ENCODE data around the gene ANO10. TPM values are rescaled to one million over a fixed set of nuclear protein-coding genes. Genes with fewer than 3 reads are reported as not detected.

The ANO10 gene
- total and polyA plus RNA-seq, 7 experiments from 2014 or later, result 6.1 to 13.6 (median 9.3) TPM

GRCh38 chr3:43344520-43344919, 277.3 kb downstream of the ANO10 start:
- Mint-ChIP-seq H3K4me3 (peak overlapping the region in 7 of 10 donors; percentile 14 to 73 (median 36)), H3K27me3 (no peaks in the 10 kb centered on the region), H3K9me3 (peaks cover 0 to 9% (median 0%) of the 10 kb centered on the region in 11 donors), H3K4me1 (peaks cover 39 to 87% (median 74%) of the 10 kb centered on the region in 7 donors), H3K27ac (peak overlapping the region; percentile 55 to 96 (median 91)), H3K36me3 (peaks cover 20 to 84% (median 74%) of the 10 kb centered on the region in 5 donors)
- POLR2A ChIA-PET, result interaction anchor here (0.6 to 3.5 kb wide), 7 partner anchors 10 to 395 kb away, joined by 3 to 22 read pairs (median 8); partner anchors contain the start of gene SNRK
- Histone ChIP-seq H3K9me3 (ENCODE audit: control insufficient read depth in 2 of 3, low read length in 3 of 3) (no peaks in the 10 kb centered on the region), H3K27me3 (ENCODE audit: control insufficient read depth in 2 of 2, insufficient read depth in 2 of 2, low read length in 2 of 2) (no peaks in the 10 kb centered on the region), H3K4me3 (ENCODE audit: low read length) (no peak overlapping the region), H3K36me3 (ENCODE audit: control insufficient read depth in 2 of 3, insufficient read depth in 3 of 3, low read length in 3 of 3) (peaks cover 18 to 78% (median 36%) of the 10 kb centered on the region in 3 experiments), H3K27ac (ENCODE audit: low read depth, low read length) (no peak overlapping the region), H3K4me1 (ENCODE audit: control insufficient read depth in 2 of 2, insufficient read depth in 2 of 2, low read length in 2 of 2) (peaks cover 64 to 81% of the 10 kb centered on the region in 2 donors)
- ATAC-seq, result no peak
- DNase-seq, result no peak
- CTCF ChIA-PET, result interaction anchor here (0.9 to 3.2 kb wide), 2 partner anchors 128 to 182 kb away, joined by 3 to 12 read pairs; no protein-coding TSS in a partner anchor
- intact Hi-C loops (cut with micrococcal nuclease), result no loop called here

GRCh38 chr3:43343815-43344214, 278.0 kb downstream of the ANO10 start:
- POLR2A ChIA-PET, result interaction anchor here (0.6 to 3.5 kb wide), 2 partner anchors 47 to 161 kb away, joined by 5 to 22 read pairs; no protein-coding TSS in a partner anchor
- Histone ChIP-seq H3K4me3 (ENCODE audit: low read length) (no peak overlapping the region), H3K27ac (ENCODE audit: low read depth, low read length) (no peak overlapping the region), H3K4me1 (ENCODE audit: control insufficient read depth in 2 of 2, insufficient read depth in 2 of 2, low read length in 2 of 2) (peaks cover 59 to 74% of the 10 kb centered on the region in 2 donors), H3K36me3 (ENCODE audit: control insufficient read depth in 2 of 3, insufficient read depth in 3 of 3, low read length in 3 of 3) (peaks cover 23 to 78% (median 36%) of the 10 kb centered on the region in 3 experiments), H3K9me3 (ENCODE audit: control insufficient read depth in 2 of 3, low read length in 3 of 3) (peaks cover 0 to 5% (median 0%) of the 10 kb centered on the region in 3 experiments), H3K27me3 (ENCODE audit: control insufficient read depth in 2 of 2, insufficient read depth in 2 of 2, low read length in 2 of 2) (no peaks in the 10 kb centered on the region)
- ATAC-seq (no peak), DNase-seq (no peak)
- CTCF ChIA-PET, result no interaction called here
- Mint-ChIP-seq H3K27ac (peak overlapping the region; percentile 62 to 95 (median 89)), H3K4me1 (peaks cover 39 to 80% (median 68%) of the 10 kb centered on the region in 7 donors), H3K9me3 (peaks cover 0 to 11% (median 0%) of the 10 kb centered on the region in 11 donors), H3K27me3 (no peaks in the 10 kb centered on the region), H3K36me3 (peaks cover 16 to 84% (median 73%) of the 10 kb centered on the region in 5 donors), H3K4me3 (peak overlapping the region in 8 of 10 donors; percentile 14 to 73 (median 50))
- intact Hi-C loops (cut with micrococcal nuclease), result no loop called here

- H3K4me3 ChIP-seq (ENCODE audit: low read length), result no peak overlapping the region
- Mint-ChIP-seq H3K27me3 (no peaks in the 10 kb centered on the region), H3K27ac (peak overlapping the region; percentile 62 to 95 (median 89)), H3K36me3 (peaks cover 15 to 84% (median 73%) of the 10 kb centered on the region in 5 donors), H3K4me3 (peak overlapping the region; percentile 14 to 73 (median 50)), H3K9me3 (peaks cover 0 to 16% (median 6%) of the 10 kb centered on the region in 11 donors), H3K4me1 (peaks cover 39 to 73% (median 62%) of the 10 kb centered on the region in 7 donors)
- DNase-seq, result peak in 6 of 9 donors; percentile 26 to 53 (median 40)
- ATAC-seq, result no peak
- H3K4me1 ChIP-seq (ENCODE audit: control insufficient read depth in 2 of 2, insufficient read depth in 2 of 2, low read length in 2 of 2), result peaks cover 53 to 67% of the 10 kb centered on the region in 2 donors
- no peaks in the 10 kb centered on the region for H3K27me3 ChIP-seq (ENCODE audit: control insufficient read depth in 2 of 2, insufficient read depth in 2 of 2, low read length in 2 of 2)
- H3K9me3 ChIP-seq (ENCODE audit: control insufficient read depth in 2 of 3, low read length in 3 of 3), result peaks cover 2 to 11% (median 3%) of the 10 kb centered on the region in 3 experiments
- CTCF ChIA-PET, result no interaction called here
- H3K36me3 ChIP-seq (ENCODE audit: control insufficient read depth in 2 of 3, insufficient read depth in 3 of 3, low read length in 3 of 3), result peaks cover 23 to 76% (median 31%) of the 10 kb centered on the region in 3 experiments
- H3K27ac ChIP-seq (ENCODE audit: low read depth, low read length), result no peak overlapping the region
- intact Hi-C loops (cut with micrococcal nuclease), result no loop called here
- POLR2A ChIA-PET, result interaction anchor here (0.6 kb wide), 1 partner anchor 172 kb away, joined by 3 read pairs; no protein-coding TSS in a partner anchor
Observed at GRCh38 chr3:43343185-43343584, 278.6 kb downstream of the ANO10 start.

GRCh38 chr3:43341788-43342187, 280.0 kb downstream of the ANO10 start:
- Histone ChIP-seq H3K4me1 (ENCODE audit: control insufficient read depth in 2 of 2, insufficient read depth in 2 of 2, low read length in 2 of 2) (peaks cover 39 to 54% of the 10 kb centered on the region in 2 donors), H3K9me3 (ENCODE audit: control insufficient read depth in 2 of 3, low read length in 3 of 3) (peaks cover 4 to 23% (median 9%) of the 10 kb centered on the region in 3 experiments), H3K27me3 (ENCODE audit: control insufficient read depth in 2 of 2, insufficient read depth in 2 of 2, low read length in 2 of 2) (no peaks in the 10 kb centered on the region), H3K27ac (ENCODE audit: low read depth, low read length) (no peak overlapping the region), H3K4me3 (ENCODE audit: low read length) (no peak overlapping the region), H3K36me3 (ENCODE audit: control insufficient read depth in 2 of 3, insufficient read depth in 3 of 3, low read length in 3 of 3) (peaks cover 24 to 77% (median 28%) of the 10 kb centered on the region in 3 experiments)
- peak overlapping the region in 5 of 9 donors; percentile 85 to 95 (median 93) for H3K27ac Mint-ChIP-seq
- DNase-seq (no peak), ATAC-seq (no peak)
- H3K4me1 Mint-ChIP-seq, result peaks cover 28 to 59% (median 49%) of the 10 kb centered on the region in 7 donors
- intact Hi-C loops (cut with micrococcal nuclease), result no loop called here
- H3K4me3 Mint-ChIP-seq, result peak overlapping the region in 1 of 10 donors; percentile 33
- no peaks in the 10 kb centered on the region for H3K27me3 Mint-ChIP-seq
- CTCF ChIA-PET, result interaction anchor here (0.5 kb wide), 1 partner anchor 12 kb away, joined by 5 read pairs; no protein-coding TSS in a partner anchor
- H3K9me3 Mint-ChIP-seq, result peaks cover 0 to 22% (median 10%) of the 10 kb centered on the region in 11 donors
- peaks cover 12 to 80% (median 71%) of the 10 kb centered on the region in 5 donors for H3K36me3 Mint-ChIP-seq
- POLR2A ChIA-PET, result interaction anchor here (0.7 to 1.7 kb wide), 3 partner anchors 15 to 55 kb away, joined by 3 to 5 read pairs (median 3); partner anchors contain the start of gene SNRK

- no peaks in the 10 kb centered on the region for H3K27me3 Mint-ChIP-seq
- no peak for ATAC-seq
- intact Hi-C loops (cut with micrococcal nuclease), result no loop called here
- DNase-seq, result no peak
- peaks cover 25 to 40% of the 10 kb centered on the region in 2 donors for H3K4me1 ChIP-seq (ENCODE audit: control insufficient read depth in 2 of 2, insufficient read depth in 2 of 2, low read length in 2 of 2)
- H3K27me3 ChIP-seq (ENCODE audit: control insufficient read depth in 2 of 2, insufficient read depth in 2 of 2, low read length in 2 of 2), result no peaks in the 10 kb centered on the region
- peaks cover 25 to 80% (median 28%) of the 10 kb centered on the region in 3 experiments for H3K36me3 ChIP-seq (ENCODE audit: control insufficient read depth in 2 of 3, insufficient read depth in 3 of 3, low read length in 3 of 3)
- ChIA-PET POLR2A (interaction anchor here (0.9 to 1.4 kb wide), 2 partner anchors 40 to 42 kb away, joined by 3 to 6 read pairs; no protein-coding TSS in a partner anchor), CTCF (interaction anchor here (1.1 kb wide), 1 partner anchor 71 kb away, joined by 3 read pairs; no protein-coding TSS in a partner anchor)
- H3K4me1 Mint-ChIP-seq, result peaks cover 19 to 45% (median 36%) of the 10 kb centered on the region in 7 donors
- peak overlapping the region in 5 of 9 donors; percentile 2 to 51 (median 25) for H3K27ac Mint-ChIP-seq
- H3K9me3 Mint-ChIP-seq, result peaks cover 0 to 36% (median 21%) of the 10 kb centered on the region in 11 donors
- no peak overlapping the region for H3K4me3 ChIP-seq (ENCODE audit: low read length)
- peaks cover 22 to 83% (median 78%) of the 10 kb centered on the region in 5 donors for H3K36me3 Mint-ChIP-seq
- peaks cover 4 to 36% (median 13%) of the 10 kb centered on the region in 3 experiments for H3K9me3 ChIP-seq (ENCODE audit: control insufficient read depth in 2 of 3, low read length in 3 of 3)
- H3K4me3 Mint-ChIP-seq, result no peak overlapping the region
- no peak overlapping the region for H3K27ac ChIP-seq (ENCODE audit: low read depth, low read length)
Observed at GRCh38 chr3:43340403-43340802, 281.4 kb downstream of the ANO10 start.

GRCh38 chr3:43338295-43338694, 283.5 kb downstream of the ANO10 start:
- Histone ChIP-seq H3K4me3 (ENCODE audit: low read length) (no peak overlapping the region), H3K4me1 (ENCODE audit: control insufficient read depth in 2 of 2, insufficient read depth in 2 of 2, low read length in 2 of 2) (peaks cover 10 to 19% of the 10 kb centered on the region in 2 donors), H3K36me3 (ENCODE audit: control insufficient read depth in 2 of 3, insufficient read depth in 3 of 3, low read length in 3 of 3) (peaks cover 16 to 78% (median 28%) of the 10 kb centered on the region in 3 experiments), H3K9me3 (ENCODE audit: control insufficient read depth in 2 of 3, low read length in 3 of 3) (peaks cover 4 to 41% (median 15%) of the 10 kb centered on the region in 3 experiments), H3K27ac (ENCODE audit: low read depth, low read length) (no peak overlapping the region), H3K27me3 (ENCODE audit: control insufficient read depth in 2 of 2, insufficient read depth in 2 of 2, low read length in 2 of 2) (no peaks in the 10 kb centered on the region)
- intact Hi-C loops (cut with micrococcal nuclease), result no loop called here
- H3K27me3 Mint-ChIP-seq, result no peaks in the 10 kb centered on the region
- H3K36me3 Mint-ChIP-seq, result peaks cover 28 to 79% (median 71%) of the 10 kb centered on the region in 5 donors
- H3K9me3 Mint-ChIP-seq, result peaks cover 0 to 43% (median 25%) of the 10 kb centered on the region in 11 donors
- DNase-seq (peak in 1 of 9 donors; percentile 17), ATAC-seq (no peak)
- H3K4me3 Mint-ChIP-seq, result no peak overlapping the region
- ChIA-PET POLR2A (interaction anchor here (0.6 kb wide), 2 partner anchors 10 to 98 kb away, joined by 3 read pairs; no protein-coding TSS in a partner anchor), CTCF (interaction anchor here (0.6 kb wide), 2 partner anchors 314 to 376 kb away, joined by 3 to 4 read pairs; no protein-coding TSS in a partner anchor)
- H3K4me1 Mint-ChIP-seq, result peaks cover 8 to 28% (median 18%) of the 10 kb centered on the region in 7 donors
- peak overlapping the region in 5 of 9 donors; percentile 8 to 85 (median 53) for H3K27ac Mint-ChIP-seq
